HG03558 (cell line): ENCODE results near the gene MINDY2.
"Not testable (repeated sequence)": the region's sequence is repeated elsewhere in the genome, so short reads cannot be mapped to it uniquely, and the experiment has no call there.

ENCODE experiments used
- ATAC-seq: cut with Tn5 transposase; IDR thresholded peaks from one replicate; pipeline ENCODE4 v1.9.1; 2021; ENCODE audit warnings: moderate number of reproducible peaks; ENCODE audit not compliant: unreplicated experiment; ENCODE audit errors: extremely low read depth

Gene MINDY2

GRCh38 chr15:58795825-58796224 is 24.7 kb downstream of the MINDY2 start:
- no peak for ATAC-seq

DNA sequence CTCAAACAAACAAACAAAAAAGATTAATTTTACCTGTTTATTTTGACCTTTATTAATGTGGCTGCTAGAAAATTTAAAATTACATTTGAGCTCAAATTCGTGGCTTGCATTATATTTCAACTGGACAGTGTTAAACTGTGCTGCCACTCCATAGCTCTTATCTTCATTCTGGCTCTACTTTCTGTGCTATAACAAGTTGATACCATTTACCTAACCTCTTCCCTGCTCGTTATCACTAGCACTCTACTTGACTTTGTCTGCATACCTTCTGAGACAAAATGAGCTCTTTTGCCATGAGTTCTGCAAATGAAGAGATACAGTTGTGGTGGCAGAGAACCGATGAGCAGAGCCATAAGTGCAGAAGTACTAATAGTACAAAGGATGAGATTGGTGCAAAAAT is 26.4 kb downstream of the MINDY2 start:
- no peak for ATAC-seq

- no peak for ATAC-seq
These were observed 34.0 kb downstream of the MINDY2 start for GRCh38 chr15:58805095-58805494.

DNA sequence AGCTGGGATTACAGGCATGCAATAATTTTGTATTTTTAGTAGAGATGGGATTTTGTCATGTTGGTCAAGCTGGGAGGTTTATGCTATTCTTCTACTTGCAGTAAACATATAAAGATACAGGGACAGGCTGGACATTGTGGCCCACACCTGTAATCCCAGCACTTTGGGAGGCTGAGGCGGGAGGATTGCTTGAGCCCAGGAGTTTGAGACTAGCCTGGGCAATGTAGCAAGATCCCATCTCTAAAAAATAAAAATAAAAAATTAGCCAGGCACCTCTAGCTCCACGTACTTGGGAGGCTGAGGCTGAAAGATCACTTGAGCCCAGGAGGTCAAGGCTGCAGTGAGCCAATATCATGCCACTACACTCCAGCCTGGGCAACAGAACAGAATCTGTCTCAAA is 52.2 kb downstream of the MINDY2 start:
- ATAC-seq = not testable (repeated sequence)

GRCh38 chr15:58830556-58830955 is 59.5 kb downstream of the MINDY2 start:
- no peak for ATAC-seq

DNA sequence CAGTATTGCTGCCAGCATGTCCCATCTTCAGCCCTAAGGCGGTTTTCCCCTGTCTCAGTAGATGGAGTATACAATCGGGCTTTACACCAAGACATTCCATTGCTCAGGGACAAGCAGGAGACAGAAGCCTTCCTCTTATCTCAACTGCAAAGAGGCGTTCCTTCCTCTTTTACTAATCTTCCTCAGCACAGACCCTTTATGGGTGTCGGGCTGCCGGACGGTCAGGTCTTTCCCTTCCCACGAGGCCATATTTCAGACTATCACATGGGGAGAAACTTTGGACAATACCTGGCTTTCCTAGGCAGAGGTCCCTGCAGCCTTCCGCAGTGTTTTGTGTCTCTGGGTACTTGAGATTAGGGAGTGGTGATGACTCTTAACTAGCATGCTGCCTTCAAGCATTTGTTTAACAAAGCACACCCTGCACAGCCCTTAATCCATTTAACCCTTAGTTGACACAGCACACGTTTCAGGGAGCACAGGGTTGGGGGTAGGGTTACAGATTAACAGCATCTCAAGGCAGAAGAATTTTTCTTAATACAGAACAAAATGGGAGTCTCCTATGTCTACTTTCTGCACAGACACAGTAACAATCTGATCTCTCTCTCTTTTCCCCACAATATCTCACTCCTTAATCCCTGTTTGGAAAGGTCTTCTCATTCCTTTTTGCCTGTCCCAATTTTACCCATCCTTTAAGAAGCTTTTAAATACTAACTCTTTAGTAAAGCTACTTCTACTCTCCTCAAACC is 62.8 kb downstream of the MINDY2 start:
- not testable (repeated sequence) for ATAC-seq

- no peak for ATAC-seq
These were observed 68.4 kb downstream of the MINDY2 start for GRCh38 chr15:58839485-58839884.

DNA sequence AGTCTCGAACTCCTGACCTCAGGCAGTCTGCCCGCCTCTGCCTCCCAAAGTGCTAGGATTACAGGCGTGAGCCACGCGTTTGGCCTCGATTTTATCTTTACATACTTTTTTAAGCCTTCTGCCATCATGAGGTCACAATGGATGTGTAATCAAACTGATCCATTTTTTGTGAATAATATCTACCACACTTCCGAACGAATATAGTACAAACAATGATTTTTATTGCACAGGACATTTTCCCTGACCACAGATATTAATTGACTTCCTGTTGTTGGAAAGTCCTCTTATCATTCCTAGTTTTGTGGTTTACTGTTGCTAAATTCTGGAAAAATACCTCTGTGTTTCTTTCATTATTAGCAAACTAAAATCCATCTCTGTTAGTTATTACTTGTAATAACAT is 68.9 kb downstream of the MINDY2 start:
- ATAC-seq = no peak

DNA sequence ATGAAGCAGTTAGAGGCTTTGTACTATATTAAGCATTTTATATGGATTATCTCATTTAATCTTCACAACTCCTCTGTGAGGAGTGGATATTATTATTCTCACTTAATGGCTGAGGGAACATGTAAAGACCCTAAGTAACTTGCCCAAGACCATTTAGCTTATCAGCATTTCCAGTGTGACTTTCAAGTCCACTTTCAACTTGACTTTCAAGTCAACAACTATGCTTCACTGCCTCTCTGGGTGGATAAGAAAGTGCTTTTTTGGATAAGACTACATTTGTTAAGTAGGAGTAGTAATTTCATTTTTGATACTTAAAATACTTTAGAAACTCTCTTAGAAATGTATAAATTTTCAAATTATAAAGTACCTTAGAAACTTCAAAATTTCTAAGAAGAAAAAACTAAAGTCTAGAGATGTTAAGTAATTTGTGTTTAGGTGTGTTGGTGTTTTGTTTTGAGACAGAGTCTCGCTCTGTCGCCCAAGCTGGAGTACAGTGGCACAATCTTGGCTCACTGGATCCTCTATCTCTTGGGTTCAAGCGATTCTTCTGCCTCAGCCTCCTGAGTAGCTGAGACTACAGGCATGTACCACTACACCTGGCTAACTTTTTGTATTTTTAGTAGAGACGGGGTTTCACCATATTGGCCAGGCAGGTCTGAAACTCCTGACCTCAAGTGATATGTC is 71.8 kb downstream of the MINDY2 start:
- no peak for ATAC-seq

DNA sequence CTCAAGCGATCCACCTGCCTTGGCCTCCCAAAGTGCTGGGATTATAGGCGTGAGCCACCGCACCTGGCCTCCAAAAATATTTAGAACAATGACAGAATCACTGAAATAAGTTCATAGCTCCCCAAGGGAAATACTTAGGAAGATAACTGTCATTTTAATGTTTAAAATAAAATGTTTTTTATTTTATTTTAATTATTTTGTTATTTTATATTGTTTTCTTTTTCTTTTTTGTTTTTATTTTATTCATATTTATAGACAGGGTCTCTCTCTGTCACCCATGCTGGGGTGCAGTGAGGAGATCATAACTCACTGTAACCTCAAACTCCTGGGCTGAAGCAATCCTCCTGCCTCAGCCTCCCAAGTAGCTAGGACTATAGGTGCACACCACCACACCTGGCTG is 80.1 kb downstream of the MINDY2 start:
- ATAC-seq = not testable (repeated sequence)

DNA sequence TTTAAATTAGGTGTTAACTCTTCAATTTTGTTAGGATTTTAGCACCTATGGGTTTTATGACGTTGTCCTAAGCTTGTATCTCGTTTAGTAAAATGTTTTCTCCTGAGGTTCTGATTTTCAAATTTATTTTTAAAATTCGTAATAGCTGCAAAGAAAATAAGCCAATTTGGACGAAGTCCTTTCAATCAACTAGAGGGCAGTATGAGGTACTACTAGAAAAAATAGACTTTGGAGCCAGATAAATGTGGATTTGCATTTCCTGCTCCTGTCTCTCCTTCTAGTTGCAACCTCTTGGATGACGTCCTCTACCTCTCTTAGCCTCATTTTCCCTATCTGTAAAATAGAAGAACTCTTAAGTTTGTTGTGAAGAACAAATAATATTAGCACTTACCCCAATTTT is 81.2 kb downstream of the MINDY2 start:
- no peak for ATAC-seq

DNA sequence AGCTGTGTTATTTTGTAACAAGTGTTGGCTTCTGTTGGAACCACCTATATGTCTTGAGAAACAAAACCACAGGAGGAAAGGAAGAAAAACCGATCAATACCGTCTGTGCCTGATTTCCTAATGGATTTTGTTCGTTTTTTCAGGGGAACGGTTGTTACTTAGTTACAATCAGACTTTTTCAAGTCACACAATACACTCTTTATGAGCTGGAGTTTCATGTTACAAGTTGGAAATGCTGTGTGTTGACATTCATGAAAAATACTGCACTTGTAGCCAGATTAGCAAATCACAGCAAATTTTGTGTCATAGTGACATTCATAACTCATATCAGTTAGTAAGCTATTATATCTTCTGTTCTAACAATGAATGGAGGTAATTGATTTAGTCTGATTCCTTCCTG is 83.5 kb downstream of the MINDY2 start:
- ATAC-seq = no peak

DNA sequence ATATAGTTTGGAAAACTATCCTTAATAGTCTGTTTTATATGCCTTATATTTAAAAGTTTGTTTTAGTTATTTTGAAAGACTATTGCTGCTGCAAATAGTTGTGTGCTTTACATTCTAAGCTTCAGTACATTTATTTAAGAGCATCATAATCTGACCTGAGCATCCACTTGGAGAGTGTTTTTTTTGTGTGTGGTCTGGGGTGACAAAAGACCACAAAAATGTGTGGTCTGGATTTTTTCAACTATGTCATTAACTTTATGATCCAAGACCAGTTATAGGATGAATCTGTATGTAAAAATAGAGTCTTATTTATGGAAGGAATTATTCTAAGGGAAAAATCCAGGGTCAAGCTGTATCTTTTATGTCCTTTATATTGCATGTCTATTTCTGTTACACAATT is 85.0 kb downstream of the MINDY2 start:
- ATAC-seq = no peak

GRCh38 chr15:58856621-58857020 is 85.5 kb downstream of the MINDY2 start:
- ATAC-seq = not testable (repeated sequence)

GRCh38 chr15:58862326-58862725 is 91.2 kb downstream of the MINDY2 start:
- no peak for ATAC-seq

DNA sequence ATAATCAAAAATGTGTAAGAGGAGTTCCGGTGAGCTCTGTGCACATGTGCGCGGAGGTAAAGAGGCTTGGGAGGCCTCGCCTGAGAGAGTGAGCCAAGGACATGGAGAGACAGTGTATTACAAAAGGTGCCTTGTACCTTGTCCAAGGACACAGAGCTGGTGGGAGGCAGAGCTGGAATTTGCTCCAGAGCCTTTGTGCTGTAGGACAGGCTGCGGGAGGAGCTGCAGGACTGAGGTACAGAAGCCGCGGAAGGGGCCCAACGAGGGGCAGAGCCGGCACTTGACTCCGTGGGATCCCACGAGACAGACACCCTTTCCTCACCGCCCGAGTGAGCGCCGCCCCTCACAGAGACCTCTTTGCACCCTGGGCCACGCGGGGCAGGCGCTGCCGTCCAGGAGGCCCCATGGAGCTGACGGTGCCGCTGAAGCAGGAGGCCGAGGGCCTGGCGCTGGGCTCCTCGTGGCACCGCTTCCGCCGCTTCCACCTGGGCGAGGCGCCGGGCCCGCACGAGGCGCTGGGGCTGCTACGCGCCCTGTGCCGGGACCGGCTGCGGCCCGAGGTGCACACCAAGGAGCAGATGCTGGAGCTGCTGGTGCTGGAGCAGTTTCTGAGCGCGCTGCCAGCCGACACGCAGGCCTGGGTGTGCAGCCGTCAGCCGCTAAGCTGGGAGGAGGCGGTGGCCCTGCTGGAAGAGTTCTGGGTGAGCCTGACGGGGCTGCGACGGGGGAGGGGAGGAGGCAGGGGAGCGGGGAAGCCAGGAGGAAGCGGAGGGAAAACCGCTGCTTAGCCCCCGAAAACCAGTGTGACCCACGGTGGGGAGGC is 93.7 kb downstream of the MINDY2 start:
- no peak for ATAC-seq

DNA sequence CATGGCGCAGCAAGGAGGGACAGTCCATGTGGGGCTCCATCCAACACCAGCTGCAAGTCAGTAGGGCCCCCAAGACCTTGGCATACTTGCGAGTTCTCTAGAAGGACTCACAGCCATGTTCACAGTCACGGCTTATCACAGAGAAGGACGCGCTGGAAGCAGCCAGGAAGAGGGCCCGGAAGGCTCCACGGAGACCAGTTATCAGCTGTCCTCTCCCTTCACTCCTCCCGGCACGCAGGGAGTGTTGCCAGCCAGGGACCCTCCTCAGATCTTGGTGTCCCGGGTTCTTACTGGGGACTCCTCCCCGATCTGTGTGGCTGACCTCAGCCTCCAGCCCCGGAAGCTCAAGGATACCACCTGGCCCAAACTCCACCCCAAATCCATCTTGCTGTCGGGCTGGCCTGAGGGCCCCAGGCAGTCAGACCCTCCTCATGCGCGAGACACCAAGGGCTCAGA is 94.4 kb downstream of the MINDY2 start:
- no peak for ATAC-seq

DNA sequence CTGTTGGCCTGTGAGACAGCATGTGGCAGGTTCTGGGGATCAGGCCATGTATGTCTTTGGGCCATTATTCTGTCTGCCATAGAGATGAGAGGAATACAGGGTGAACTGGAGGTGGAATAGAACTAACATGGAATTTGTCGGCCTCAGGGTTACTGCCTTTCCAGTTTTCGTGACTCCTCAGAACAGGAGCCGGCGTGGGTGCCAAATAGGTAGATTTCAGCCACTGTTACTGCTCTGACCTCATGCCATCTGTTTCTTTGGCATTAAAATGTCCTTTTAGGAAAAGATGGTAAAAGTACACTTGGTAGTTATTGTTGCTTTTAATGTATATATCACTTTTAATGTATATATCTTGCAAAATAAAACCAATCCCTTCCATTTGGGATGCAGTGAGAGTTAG is 96.8 kb downstream of the MINDY2 start:
- ATAC-seq = no peak

DNA sequence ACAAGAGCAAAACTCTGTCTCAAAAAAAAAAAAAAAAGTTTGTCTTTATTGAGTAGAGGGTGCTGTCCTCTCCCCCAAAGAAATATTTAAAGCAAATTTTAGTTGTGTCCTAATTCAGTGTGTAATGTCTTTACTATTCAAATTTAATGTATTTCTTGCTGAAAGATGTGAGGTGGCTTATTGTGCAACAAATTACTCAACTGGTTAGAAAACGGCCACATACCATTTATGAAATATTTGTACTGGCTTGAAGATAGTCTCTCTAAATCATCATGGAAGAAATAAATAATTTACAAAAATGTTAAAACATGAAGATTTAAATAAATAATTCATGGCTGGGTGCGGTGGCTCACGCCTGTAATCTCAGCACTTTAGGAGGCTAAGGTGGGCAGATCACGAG is 99.3 kb downstream of the MINDY2 start:
- no peak for ATAC-seq

- no peak for ATAC-seq
These were observed 102.2 kb downstream of the MINDY2 start for GRCh38 chr15:58873267-58873666.

DNA sequence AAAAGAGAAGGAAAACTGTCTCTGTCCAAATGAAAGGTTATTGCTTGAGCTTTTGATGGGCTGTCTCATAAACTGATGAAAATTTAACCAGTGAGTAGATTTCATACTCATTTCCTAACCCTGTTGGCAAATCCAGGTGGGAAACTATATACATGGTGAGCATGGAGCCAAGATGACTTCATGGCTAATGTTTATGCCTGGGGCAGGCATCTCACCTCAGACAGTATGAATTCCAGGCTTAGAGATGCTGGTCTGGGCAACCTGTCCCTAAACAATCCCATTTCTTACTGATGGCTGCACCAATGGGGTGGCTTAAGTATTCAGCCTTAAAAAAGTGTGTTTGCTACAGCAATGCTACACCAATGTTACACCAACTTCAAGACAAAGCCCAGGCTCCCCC is 104.2 kb downstream of the MINDY2 start:
- ATAC-seq = no peak
